NCI-H187 (cell line): ENCODE measurements around the gene ADAM30.
A peak's percentile ranks its signal among the peaks of the same experiment; 100 is the strongest.
"Not testable (repeated sequence)": the region's sequence is repeated elsewhere in the genome, so short reads cannot be mapped to it uniquely, and the experiment has no call there.

ENCODE experiments used
- DNase-seq, 2 experiments: peaks; one replicate each; lab custom pipeline; 2025; lab: John Stamatoyannopoulos, UW

The ADAM30 gene

DNA sequence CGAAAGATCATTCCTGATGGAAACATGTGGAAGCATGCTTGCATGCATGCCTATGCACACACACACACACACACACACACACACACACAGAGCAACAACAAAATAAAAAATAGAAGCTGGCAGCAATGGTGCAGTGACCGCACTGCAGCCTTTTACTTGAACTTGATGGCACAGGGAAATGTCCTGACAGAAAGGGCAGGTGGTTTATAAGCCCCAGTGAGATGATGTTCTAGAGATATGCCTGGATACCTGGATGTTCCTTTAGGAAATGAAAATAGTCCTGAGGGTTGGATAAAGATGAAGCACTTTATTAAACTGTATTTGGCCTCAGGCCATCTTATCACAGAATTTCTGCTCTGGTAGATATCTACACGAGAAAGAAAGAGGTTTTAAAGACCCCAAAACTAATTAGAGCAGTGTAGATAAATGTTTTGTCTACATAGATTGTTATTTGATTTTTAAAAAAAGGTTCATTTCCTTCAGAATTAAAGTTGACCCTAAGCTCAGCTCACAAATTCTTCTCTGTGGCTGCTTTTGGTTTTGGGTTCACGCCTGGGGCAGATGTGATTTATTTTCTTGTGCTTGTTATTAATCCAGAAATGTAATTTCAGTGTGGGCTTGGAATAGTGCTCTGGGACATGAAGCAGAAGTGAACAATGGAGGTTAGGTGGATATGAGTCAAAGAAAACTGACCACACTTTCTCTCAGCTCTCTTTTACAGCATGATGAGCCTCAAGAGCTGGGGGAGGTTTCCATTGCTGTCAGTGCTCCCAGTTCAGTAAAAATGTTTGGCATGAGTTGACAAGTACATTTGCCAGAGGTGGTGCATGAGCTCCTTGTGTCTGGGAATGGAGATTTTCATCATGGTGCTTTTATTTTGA lies 22.9 kb downstream of the ADAM30 start:
- DNase-seq = no peak

- DNase-seq = no peak
Measured at GRCh38 chr1:119871881-119872280, 24.4 kb downstream of the ADAM30 start.

DNA sequence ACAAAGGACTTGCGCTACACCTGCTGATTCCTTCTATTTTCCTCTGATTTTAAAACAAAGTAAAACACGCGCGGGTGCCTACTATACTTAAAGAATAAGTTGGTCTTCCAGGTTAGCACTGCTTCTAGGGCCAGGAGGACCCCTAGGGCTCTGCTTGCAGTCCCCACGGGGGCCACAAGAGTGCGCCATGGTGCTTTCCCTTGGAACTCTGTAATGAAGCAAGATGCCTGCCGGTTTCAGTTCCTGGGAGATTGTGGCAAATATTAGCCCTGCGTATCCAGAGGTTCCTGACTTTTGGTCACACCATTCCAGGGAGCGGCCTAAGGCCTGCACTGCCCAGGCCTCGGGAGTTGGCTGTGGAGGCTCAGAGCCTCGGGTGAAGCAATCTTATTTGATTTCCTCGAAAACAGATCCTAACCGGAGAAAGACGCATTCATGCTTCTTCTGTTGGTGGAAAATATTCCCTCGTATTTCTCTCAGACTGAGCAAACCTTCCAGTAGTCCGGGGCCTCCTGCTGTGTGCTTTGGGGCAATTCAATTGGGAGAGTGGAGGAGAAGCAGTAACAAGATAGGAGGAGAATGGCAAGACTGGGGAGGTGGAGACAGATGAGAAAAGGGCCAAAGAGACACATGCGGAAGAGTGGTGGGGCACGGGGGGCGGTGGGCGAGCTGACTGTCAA lies 25.3 kb downstream of the ADAM30 start:
- DNase-seq = peak; percentile 65 to 69

- no peak for DNase-seq
Measured at GRCh38 chr1:119869995-119870394, 26.3 kb downstream of the ADAM30 start.

- no peak for DNase-seq
Measured at GRCh38 chr1:119868176-119868575, 28.1 kb downstream of the ADAM30 start.

GRCh38 chr1:119866451-119866850 lies 29.9 kb downstream of the ADAM30 start:
- DNase-seq = no peak

DNA sequence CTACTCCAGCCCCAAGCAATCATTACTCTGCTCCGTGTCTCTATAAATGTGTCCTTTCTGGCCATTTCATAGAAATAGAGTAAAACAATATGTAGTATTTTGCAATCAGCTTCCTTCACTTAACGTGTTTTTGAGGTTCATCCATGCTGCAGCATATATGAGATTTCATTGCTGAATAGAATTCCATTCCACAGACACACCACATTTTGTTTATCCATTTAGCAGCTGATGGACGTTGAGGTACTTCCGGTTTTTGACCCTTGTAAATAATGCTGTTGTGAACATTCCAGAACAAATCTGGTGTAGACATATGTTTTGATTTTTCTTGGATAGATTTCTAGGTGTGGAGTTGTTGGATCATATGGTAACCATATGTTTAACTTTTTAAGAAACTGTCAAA lies 30.7 kb downstream of the ADAM30 start:
- DNase-seq = no peak

DNA sequence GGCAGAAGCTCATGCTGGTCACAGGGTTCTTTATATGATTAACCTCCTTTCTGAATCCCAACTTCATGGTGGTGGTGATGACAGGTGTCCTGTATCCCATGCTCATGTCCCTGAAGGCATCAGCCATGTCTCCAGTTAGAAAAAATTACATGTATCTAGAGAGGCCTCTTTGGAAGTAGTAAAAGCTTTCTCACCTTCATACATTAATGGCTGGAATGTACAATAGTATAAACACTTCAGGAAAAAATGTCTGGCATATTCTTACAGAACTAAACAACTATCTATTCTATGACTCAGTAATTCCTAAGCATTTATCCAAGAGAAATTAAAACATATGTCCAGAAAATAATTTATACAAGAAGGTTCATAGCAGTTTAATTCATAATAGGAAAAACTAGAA lies 34.0 kb downstream of the ADAM30 start:
- no peak for DNase-seq

DNA sequence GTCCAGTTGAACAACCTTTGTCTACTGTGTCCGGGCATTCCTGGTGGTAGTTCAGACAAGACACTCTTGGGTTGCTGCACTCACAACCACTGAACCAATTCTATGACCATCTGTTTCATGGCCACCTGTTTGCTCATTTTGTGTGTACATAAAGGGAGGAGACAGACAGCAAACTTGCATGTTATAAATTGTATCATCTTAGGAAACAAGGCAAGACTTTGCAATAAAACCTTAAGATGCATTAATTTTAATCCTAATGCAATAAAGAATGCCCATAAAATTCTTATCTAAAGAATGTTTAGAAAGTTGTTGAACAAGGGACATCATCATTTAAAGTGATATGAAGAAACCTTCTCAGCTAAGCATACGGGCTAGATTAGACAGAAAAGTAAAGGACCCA lies 34.8 kb downstream of the ADAM30 start:
- DNase-seq = no peak

DNA sequence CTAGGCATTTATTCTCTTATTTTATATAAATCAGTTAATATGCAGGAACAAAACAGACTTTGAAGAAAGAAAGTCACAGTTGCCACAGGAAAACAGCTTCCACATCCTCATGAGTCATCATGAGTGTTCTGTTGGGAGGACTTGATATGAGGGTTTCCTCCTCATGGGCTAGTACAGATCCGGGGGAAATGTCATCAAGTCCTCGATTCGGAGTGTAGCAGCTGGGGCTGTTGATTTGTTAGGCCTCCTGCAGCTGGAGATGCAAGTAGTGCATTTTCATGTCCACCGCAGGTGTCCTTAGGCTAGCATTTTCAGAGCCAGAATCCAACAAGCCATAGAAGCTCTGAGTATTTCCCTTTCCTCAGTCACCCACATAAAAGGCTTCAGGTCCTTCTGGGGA lies 36.7 kb downstream of the ADAM30 start:
- DNase-seq = no peak

DNA sequence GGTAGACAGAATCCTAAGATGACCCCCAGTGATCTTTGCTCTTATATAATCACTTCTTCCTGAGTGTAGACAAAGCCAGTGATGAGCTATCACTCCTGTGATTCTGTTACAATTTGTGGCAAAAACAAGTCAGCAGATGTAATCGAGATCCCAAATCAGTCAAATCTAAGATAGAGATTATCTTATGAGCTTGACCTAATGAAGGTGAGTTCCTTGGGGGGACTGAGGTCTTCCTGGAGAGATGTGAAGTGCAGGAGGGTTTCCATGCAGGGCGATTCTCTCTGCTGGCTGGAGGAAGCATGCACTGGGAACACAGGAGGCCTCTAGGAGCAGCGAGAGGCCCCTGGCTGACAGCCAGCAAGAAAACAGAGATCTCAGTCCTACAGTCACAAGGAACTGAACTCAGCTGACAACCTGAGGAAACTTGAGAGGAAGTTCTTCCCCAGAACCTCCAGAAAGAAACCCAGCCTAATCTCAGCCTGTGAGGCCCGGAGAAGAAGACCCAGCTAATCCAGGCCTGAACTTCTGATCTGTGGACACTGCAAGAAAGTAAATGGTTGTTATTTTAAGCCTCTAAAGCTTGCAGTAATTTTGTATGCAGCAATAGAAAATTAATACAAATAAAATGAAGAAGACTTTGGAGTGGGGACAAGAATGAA lies 37.6 kb downstream of the ADAM30 start:
- not testable (repeated sequence) for DNase-seq

DNA sequence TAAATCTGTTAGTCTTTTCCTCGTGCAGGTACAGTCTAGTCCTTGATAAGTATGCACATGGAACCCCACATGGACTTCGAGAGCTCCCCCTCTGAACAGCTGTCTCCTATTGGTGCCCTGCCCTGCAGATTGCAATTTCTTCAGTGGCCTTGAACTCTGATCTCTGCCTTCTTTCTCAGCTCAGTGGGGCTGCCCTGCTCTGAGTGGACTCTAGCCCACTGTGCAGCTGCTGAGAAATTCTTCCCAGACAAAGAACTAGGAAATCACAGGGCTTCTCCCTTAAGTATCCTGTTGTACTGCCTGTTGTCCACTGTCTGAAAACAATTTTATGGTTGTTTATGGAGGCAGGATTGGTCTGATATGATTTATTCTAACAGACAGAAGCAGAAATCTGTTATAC lies 38.2 kb downstream of the ADAM30 start:
- no peak for DNase-seq

- no peak for DNase-seq
Measured at GRCh38 chr1:119853155-119853554, 43.2 kb downstream of the ADAM30 start.

- not testable (repeated sequence) for DNase-seq
Measured at GRCh38 chr1:119844206-119844605, 52.1 kb downstream of the ADAM30 start.
